Uterus (tissue), 4 donors: ENCODE data around the gene GRIN1. TPM values are rescaled to one million over a fixed set of nuclear protein-coding genes. Genes with fewer than 3 reads are reported as not detected.

Source experiments
- DNase-seq, 2 donors: peaks; one replicate each; pipeline ENCODE4 v3.0.0-alpha.2; 2019 to 2020
- H3K27ac ChIP-seq, 2 donors: fragments of 200-600 bp; sonication (generic); 1 replicate in 1 of 2; 2 replicates in 1 of 2; pipeline ENCODE4 v1.5.1; 2016 to 2018
- H3K27me3 ChIP-seq, 2 donors: fragments of 200-600 bp; sonication (generic); one replicate each; pipeline ENCODE4 v1.5.1; 2018 to 2019; ENCODE audit warnings: control low read depth in 1 of 2
- H3K36me3 ChIP-seq, 2 donors: fragments of 200-600 bp; sonication (generic); one replicate each; pipeline ENCODE4 v1.5.1; 2019; ENCODE audit warnings: control low read depth in 1 of 2
- H3K4me1 ChIP-seq, 2 donors: fragments of 200-600 bp; sonication (generic); one replicate each; pipeline ENCODE4 v1.5.1; 2018 to 2019; ENCODE audit warnings: control low read depth in 1 of 2
- H3K4me3 ChIP-seq, 2 donors: fragments of 200-600 bp; sonication (generic); 1 replicate in 1 of 2; 2 replicates in 1 of 2; pipeline ENCODE4 v1.5.1; 2018 to 2019; ENCODE audit warnings: mild to moderate bottlenecking in 1 of 2
- H3K9me3 ChIP-seq, 2 donors: fragments of 200-600 bp; sonication (generic); one replicate each; pipeline ENCODE4 v1.5.1; 2019; ENCODE audit warnings: control low read depth in 1 of 2
- CTCF ChIP-seq, 4 experiments: fragments of 200-600 bp in 2 of 4; fragments of 450-650 bp in 2 of 4; sonication (generic) in 2 of 4; IDR thresholded peaks; one replicate each; pipeline ENCODE4 v1.5.1; 2016 to 2019; ENCODE audit warnings: antibody characterized with exemption in 4 of 4, mild to moderate bottlenecking in 2 of 4, moderate library complexity in 1 of 4
- POLR2A ChIP-seq, 2 donors: fragments of 450-650 bp; IDR thresholded peaks; one replicate each; pipeline ENCODE4 v1.6.1; 2016; ENCODE audit warnings: antibody characterized with exemption in 2 of 2, mild to moderate bottlenecking in 1 of 2, moderate library complexity in 1 of 2
- intact Hi-C: fragments of 100-400 bp; cut with DNase I; formaldehyde crosslinking; loops from one replicate; pipeline ENCODE4 v1.15.1; 2023; ENCODE audit warnings: low total_unique reads
- total RNA-seq, 4 donors: library from RNA; depleted of rRNA in 3 of 4; stranded (reverse); fragments of >200 nt in 3 of 4; gene quantifications; one replicate each; pipeline versions ENCODE4 v1.1.0 to v1.2.4, GENCODE V29; 2014 to 2023
- donor health status: DM: yes; HTN: yes; CAD: no.

The GRIN1 gene
- total RNA-seq, 4 donors from 2014 or later, result not detected

- H3K9me3 ChIP-seq, result no peaks in the 10 kb centered on the region
- H3K36me3 ChIP-seq, result no peaks in the 10 kb centered on the region
- no peak overlapping the region for H3K4me3 ChIP-seq
- no peak for DNase-seq
- intact Hi-C loops, result no loop called here
- H3K27me3 ChIP-seq, result peaks cover 43 to 87% of the 10 kb centered on the region in 2 donors
- H3K4me1 ChIP-seq, result peaks cover 0 to 19% of the 10 kb centered on the region in 2 donors
- H3K27ac ChIP-seq, result no peak overlapping the region
- no peak for TF ChIP-seq POLR2A (IDR thresholded peaks at IDR 0.05)
- no peak for TF ChIP-seq CTCF (IDR thresholded peaks at IDR 0.05)
Measured at GRCh38 chr9:137162505-137163364, 23.8 kb downstream of the GRIN1 start.

DNA sequence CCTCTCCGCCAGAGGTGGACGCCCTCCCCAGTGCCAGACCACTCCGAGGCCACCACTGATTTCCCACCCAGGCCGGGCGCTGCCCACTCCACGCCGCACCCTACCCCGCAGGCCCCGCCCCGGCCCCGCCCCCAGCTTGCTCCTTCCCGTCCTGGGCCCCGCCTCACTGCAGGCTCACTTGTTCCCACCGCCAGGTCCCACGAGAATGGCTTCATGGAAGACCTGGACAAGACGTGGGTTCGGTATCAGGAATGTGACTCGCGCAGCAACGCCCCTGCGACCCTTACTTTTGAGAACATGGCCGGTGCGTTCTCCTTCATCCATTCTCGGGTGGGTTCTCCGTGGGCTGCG is 24.4 kb downstream of the GRIN1 start:
- H3K27me3 ChIP-seq, result peaks cover 48 to 91% of the 10 kb centered on the region in 2 donors
- DNase-seq, result no peak
- no peak overlapping the region for H3K4me3 ChIP-seq
- no peaks in the 10 kb centered on the region for H3K9me3 ChIP-seq
- no peak overlapping the region for H3K27ac ChIP-seq
- H3K36me3 ChIP-seq, result no peaks in the 10 kb centered on the region
- no peak for TF ChIP-seq POLR2A (IDR thresholded peaks at IDR 0.05)
- no peak for TF ChIP-seq CTCF (IDR thresholded peaks at IDR 0.05)
- H3K4me1 ChIP-seq, result peaks cover 4 to 25% of the 10 kb centered on the region in 2 donors
- intact Hi-C loops, result no loop called here

DNA sequence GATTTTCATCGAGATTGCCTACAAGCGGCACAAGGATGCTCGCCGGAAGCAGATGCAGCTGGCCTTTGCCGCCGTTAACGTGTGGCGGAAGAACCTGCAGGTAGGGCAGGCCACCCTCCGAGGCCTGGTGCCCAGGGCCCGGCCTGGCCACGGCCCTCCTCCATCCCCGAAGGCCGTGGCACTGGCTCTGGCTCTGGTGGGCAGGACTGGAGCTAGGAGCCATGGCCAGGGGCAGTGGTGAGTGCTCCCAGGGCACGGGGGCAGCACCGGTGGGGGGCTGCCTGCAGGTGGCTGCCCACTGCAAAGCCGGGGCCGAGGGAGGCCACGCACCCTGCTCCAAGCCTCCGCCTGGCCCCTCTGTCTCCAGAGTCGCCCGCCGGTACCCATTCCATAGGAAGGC is 24.9 kb downstream of the GRIN1 start:
- TF ChIP-seq CTCF (IDR thresholded peaks at IDR 0.05), result no peak
- TF ChIP-seq POLR2A (IDR thresholded peaks at IDR 0.05), result no peak
- Histone ChIP-seq H3K4me1 (peaks cover 4 to 29% of the 10 kb centered on the region in 2 donors), H3K4me3 (no peak overlapping the region), H3K36me3 (no peaks in the 10 kb centered on the region), H3K27me3 (peaks cover 53 to 87% of the 10 kb centered on the region in 2 donors), H3K27ac (no peak overlapping the region), H3K9me3 (no peaks in the 10 kb centered on the region)
- DNase-seq, result no peak
- intact Hi-C loops, result no loop called here

- no peak for DNase-seq
- Histone ChIP-seq H3K27ac (no peak overlapping the region), H3K4me3 (no peak overlapping the region), H3K27me3 (peaks cover 58 to 79% of the 10 kb centered on the region in 2 donors), H3K9me3 (no peaks in the 10 kb centered on the region), H3K4me1 (peaks cover 4 to 37% of the 10 kb centered on the region in 2 donors), H3K36me3 (no peaks in the 10 kb centered on the region)
- no peak for TF ChIP-seq CTCF (IDR thresholded peaks at IDR 0.05)
- intact Hi-C loops, result no loop called here
Measured at GRCh38 chr9:137164370-137165249, 25.7 kb downstream of the GRIN1 start.
